ENCODE results near the gene MYPN. TPM values are rescaled to one million over a fixed set of nuclear protein-coding genes. Genes with fewer than 3 reads are reported as not detected.

The MYPN gene
- total RNA-seq, 1 experiment from 2014 or later = not detected

DNA sequence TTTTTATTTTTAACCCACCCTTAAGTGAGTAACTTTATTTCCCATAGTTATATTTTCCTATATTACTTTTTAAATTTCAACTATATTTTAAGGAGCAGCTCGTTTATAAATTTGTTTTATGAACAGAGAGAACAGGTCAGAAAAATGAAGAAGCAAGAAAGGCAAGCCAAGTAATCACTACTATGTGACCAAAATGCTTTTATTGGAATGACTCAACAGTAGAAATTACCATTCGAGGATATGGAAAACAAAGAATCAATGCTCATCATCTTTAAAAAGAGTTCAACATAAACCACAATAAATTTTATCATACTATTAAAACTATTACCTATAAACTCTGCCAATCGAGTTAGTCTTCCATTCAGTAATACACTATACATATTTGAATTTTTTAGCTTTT is 41.8 kb upstream of the MYPN start:
- CTCF ChIA-PET = no interaction called here

DNA sequence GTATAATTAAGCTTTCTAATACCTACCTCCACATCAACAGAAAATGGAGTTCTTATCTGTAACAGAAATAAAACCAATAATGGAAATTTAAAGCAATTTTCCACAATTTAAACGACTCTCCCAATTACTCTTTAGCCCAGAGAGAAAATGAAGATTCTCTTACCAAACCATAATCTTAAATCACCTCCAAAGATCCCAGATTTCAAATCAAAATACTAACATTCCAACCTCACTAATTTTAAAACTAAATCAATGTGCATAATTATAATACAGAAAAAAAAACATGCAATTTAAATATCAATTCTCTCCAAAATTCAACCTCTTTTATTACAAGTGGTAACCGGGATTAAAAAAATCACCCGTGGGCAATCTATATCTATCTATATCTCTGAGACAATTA is 35.7 kb upstream of the MYPN start:
- H3K4me3 ChIP-seq (ENCODE audit: low read depth, low read length) = peak overlapping the region; percentile 91
- Mint-ChIP-seq H3K9me3 (ENCODE audit: unreplicated experiment) (no peaks in the 10 kb centered on the region), H3K4me3 (ENCODE audit: unreplicated experiment) (peak overlapping the region; percentile 97), H3K36me3 (ENCODE audit: insufficient read depth, unreplicated experiment) (peaks cover 33% of the 10 kb centered on the region), H3K4me1 (ENCODE audit: low read depth, unreplicated experiment) (peaks cover 18% of the 10 kb centered on the region), H3K27ac (ENCODE audit: unreplicated experiment) (peak overlapping the region; percentile 94), H3K27me3 (ENCODE audit: insufficient read depth, unreplicated experiment) (no peaks in the 10 kb centered on the region)
- POLR2A ChIA-PET = no interaction called here
- TF ChIP-seq, protein P1, sequence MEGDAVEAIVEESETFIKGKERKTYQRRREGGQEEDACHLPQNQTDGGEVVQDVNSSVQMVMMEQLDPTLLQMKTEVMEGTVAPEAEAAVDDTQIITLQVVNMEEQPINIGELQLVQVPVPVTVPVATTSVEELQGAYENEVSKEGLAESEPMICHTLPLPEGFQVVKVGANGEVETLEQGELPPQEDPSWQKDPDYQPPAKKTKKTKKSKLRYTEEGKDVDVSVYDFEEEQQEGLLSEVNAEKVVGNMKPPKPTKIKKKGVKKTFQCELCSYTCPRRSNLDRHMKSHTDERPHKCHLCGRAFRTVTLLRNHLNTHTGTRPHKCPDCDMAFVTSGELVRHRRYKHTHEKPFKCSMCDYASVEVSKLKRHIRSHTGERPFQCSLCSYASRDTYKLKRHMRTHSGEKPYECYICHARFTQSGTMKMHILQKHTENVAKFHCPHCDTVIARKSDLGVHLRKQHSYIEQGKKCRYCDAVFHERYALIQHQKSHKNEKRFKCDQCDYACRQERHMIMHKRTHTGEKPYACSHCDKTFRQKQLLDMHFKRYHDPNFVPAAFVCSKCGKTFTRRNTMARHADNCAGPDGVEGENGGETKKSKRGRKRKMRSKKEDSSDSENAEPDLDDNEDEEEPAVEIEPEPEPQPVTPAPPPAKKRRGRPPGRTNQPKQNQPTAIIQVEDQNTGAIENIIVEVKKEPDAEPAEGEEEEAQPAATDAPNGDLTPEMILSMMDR (IDR thresholded peaks at IDR 0.05; ENCODE audit: insufficient read depth in 1 of 2, low read depth in 1 of 2, low read length in 1 of 2, severe bottlenecking in 1 of 2, unreplicated experiment in 1 of 2) = no peak
- H3K36me3 ChIP-seq (ENCODE audit: control insufficient read depth, insufficient read depth, low read length) = no peaks in the 10 kb centered on the region
- no peaks in the 10 kb centered on the region for H3K9me3 ChIP-seq
- CTCF ChIA-PET = no interaction called here
- intact Hi-C loops (cut with micrococcal nuclease; ENCODE audit: unreplicated experiment) = loop anchor here (1.0 to 10.0 kb wide), 4 partner anchors 83 to 224 kb away; partner anchors contain the start of gene SIRT1
- DNase-seq = no peak
- no peaks in the 10 kb centered on the region for H3K27me3 ChIP-seq (replicated peaks; ENCODE audit: control insufficient read depth, insufficient read depth, low read length)
- no TSS peak for BruUV-seq (replicated peaks)
- H3K4me1 ChIP-seq = peaks cover 18% of the 10 kb centered on the region

More for the DNA sequence above, 41.8 kb upstream of the MYPN start:
- Mint-ChIP-seq H3K36me3 (ENCODE audit: insufficient read depth, unreplicated experiment) (peaks cover 39% of the 10 kb centered on the region), H3K4me3 (ENCODE audit: unreplicated experiment) (no peak overlapping the region), H3K4me1 (ENCODE audit: low read depth, unreplicated experiment) (peaks cover 11% of the 10 kb centered on the region), H3K9me3 (ENCODE audit: unreplicated experiment) (no peaks in the 10 kb centered on the region), H3K27ac (ENCODE audit: unreplicated experiment) (no peak overlapping the region), H3K27me3 (ENCODE audit: insufficient read depth, unreplicated experiment) (no peaks in the 10 kb centered on the region)
- Histone ChIP-seq H3K36me3 (ENCODE audit: control insufficient read depth, insufficient read depth, low read length) (peaks cover 3% of the 10 kb centered on the region; the same call in 1 of the 2 replicates), H3K9me3 (no peaks in the 10 kb centered on the region), H3K4me3 (ENCODE audit: low read depth, low read length) (no peak overlapping the region), H3K27me3 (replicated peaks; ENCODE audit: control insufficient read depth, insufficient read depth, low read length) (no peaks in the 10 kb centered on the region), H3K4me1 (0 out of 2 replicates have a peak, but pooled peaks cover 2% of the 10 kb centered on the region)
- POLR2A ChIA-PET = interaction anchor here (0.7 kb wide), 1 partner anchor 46 kb away, joined by 3 read pairs; no protein-coding TSS in a partner anchor
- DNase-seq = no peak
- TF ChIP-seq, protein P1 (IDR thresholded peaks at IDR 0.05; ENCODE audit: insufficient read depth in 1 of 2, low read depth in 1 of 2, low read length in 1 of 2, severe bottlenecking in 1 of 2, unreplicated experiment in 1 of 2) = no peak
- intact Hi-C loops (cut with micrococcal nuclease; ENCODE audit: unreplicated experiment) = no loop called here
- no TSS peak for BruUV-seq (replicated peaks)

DNA sequence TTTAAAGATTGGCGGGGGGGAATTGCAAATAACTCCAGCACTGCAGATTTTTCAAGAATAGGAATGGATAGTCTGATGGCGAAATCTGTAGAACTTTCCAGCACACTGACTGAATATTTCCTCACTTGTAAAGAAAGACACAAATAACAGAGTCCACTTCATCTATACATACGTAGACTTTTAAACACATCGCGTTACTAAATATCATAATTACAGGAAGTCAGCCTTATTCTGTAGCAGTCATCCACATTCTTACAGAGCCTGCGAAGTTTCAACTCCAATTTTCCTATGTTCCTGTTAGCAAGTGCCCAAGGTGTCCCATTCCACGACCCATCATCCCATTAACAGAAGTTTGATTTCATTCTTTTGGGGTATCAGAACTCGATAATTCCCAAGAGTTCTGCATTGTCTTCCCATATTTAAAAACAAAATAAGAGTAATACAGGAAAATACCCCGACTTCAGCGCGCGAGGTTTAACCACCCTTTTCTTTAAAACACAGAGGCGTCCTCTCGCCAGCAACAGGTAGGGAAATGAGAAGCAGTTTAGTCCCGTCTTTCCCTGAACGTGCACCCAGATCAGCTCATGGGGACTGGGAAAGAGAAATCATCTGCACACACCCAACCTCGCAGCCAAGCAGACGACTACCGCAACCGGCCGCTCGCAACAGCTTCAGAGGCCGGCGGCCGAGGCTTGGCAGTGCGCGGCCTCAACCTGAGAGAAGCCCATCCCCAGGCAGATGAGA is 35.1 kb upstream of the MYPN start:
- no peaks in the 10 kb centered on the region for H3K27me3 ChIP-seq (replicated peaks; ENCODE audit: control insufficient read depth, insufficient read depth, low read length)
- no peak for DNase-seq
- intact Hi-C loops (cut with micrococcal nuclease; ENCODE audit: unreplicated experiment) = loop anchor here (1.0 to 10.0 kb wide), 4 partner anchors 83 to 225 kb away; partner anchors contain the start of gene SIRT1
- H3K27ac Mint-ChIP-seq (ENCODE audit: unreplicated experiment) = peak overlapping the region; percentile 94
- ChIA-PET POLR2A (interaction anchor here (1.0 kb wide), 1 partner anchor 190 kb away, joined by 3 read pairs; no protein-coding TSS in a partner anchor), CTCF (no interaction called here)
- H3K4me3 ChIP-seq (ENCODE audit: low read depth, low read length) = peak overlapping the region; percentile 91
- H3K4me3 Mint-ChIP-seq (ENCODE audit: unreplicated experiment) = peak overlapping the region; percentile 97
- H3K36me3 Mint-ChIP-seq (ENCODE audit: insufficient read depth, unreplicated experiment) = peaks cover 33% of the 10 kb centered on the region
- no peaks in the 10 kb centered on the region for H3K9me3 Mint-ChIP-seq (ENCODE audit: unreplicated experiment)
- TSS peak; percentile 41 for BruUV-seq (replicated peaks)
- H3K4me1 Mint-ChIP-seq (ENCODE audit: low read depth, unreplicated experiment) = peaks cover 18% of the 10 kb centered on the region
- no peaks in the 10 kb centered on the region for H3K36me3 ChIP-seq (ENCODE audit: control insufficient read depth, insufficient read depth, low read length)
- peaks cover 18% of the 10 kb centered on the region for H3K4me1 ChIP-seq
- H3K9me3 ChIP-seq = no peaks in the 10 kb centered on the region
- no peaks in the 10 kb centered on the region for H3K27me3 Mint-ChIP-seq (ENCODE audit: insufficient read depth, unreplicated experiment)
- TF ChIP-seq, protein P1 (IDR thresholded peaks at IDR 0.05; ENCODE audit: insufficient read depth in 1 of 2, low read depth in 1 of 2, low read length in 1 of 2, severe bottlenecking in 1 of 2, unreplicated experiment in 1 of 2) = no peak
